DND-41 (cell line): ENCODE results near the gene RTN1.

ENCODE experiments used
- CTCF ChIP-seq: IDR thresholded peaks from 2 replicates; pipeline ENCODE4 v1.5.1; 2012; ENCODE audit warnings: borderline replicate concordance, low read length, moderate library complexity, mild to moderate bottlenecking; ENCODE audit not compliant: poor library complexity, severe bottlenecking; ENCODE audit errors: extremely low read depth
- EZH2 ChIP-seq: IDR thresholded peaks from 3 replicates; pipeline ENCODE4 v1.6.1; 2012; ENCODE audit warnings: borderline replicate concordance, low read depth, mild to moderate bottlenecking, moderate library complexity, low read length, inconsistent platforms; ENCODE audit not compliant: severe bottlenecking

GRCh38 chr14:59868021-59868420 lies 2.6 kb downstream of the RTN1 start:
- TF ChIP-seq CTCF (no peak), EZH2 (no peak)
